H9 (cell line): ENCODE measurements around the gene SERPINE1. TPM values are rescaled to one million over a fixed set of nuclear protein-coding genes. Genes with fewer than 3 reads are reported as not detected.

ENCODE experiments used
- DNase-seq: peaks from one replicate; pipeline ENCODE4 v3.0.0-alpha.2; 2017
- H2AFZ ChIP-seq: one replicate; pipeline ENCODE4 v1.6.1; 2013; ENCODE audit warnings: mild to moderate bottlenecking, low read length, control low read depth, moderate library complexity
- H2AK5ac ChIP-seq: 2 replicates; pipeline ENCODE4 v1.6.1; 2013; ENCODE audit warnings: low read length, control low read depth, mixed read lengths; ENCODE audit not compliant: insufficient read length
- H2BK120ac ChIP-seq: one replicate; pipeline ENCODE4 v1.6.1; 2013; ENCODE audit warnings: low read depth, mild to moderate bottlenecking, low read length, control low read depth, inconsistent platforms; ENCODE audit not compliant: poor library complexity, severe bottlenecking
- H2BK12ac ChIP-seq: 2 replicates; pipeline ENCODE4 v1.6.1; 2013; ENCODE audit warnings: low read length, control low read depth, mixed read lengths, low read depth; ENCODE audit not compliant: insufficient read length
- H2BK15ac ChIP-seq: 2 replicates; pipeline ENCODE4 v1.6.1; 2013; ENCODE audit warnings: low read depth, low read length, control low read depth
- H2BK20ac ChIP-seq: one replicate; pipeline ENCODE4 v1.6.1; 2013; ENCODE audit warnings: low read depth, mild to moderate bottlenecking, low read length, control low read depth, inconsistent platforms; ENCODE audit not compliant: poor library complexity, severe bottlenecking
- H2BK5ac ChIP-seq: 2 replicates; pipeline ENCODE4 v1.6.1; 2013; ENCODE audit warnings: low read length, control low read depth, mixed read lengths; ENCODE audit not compliant: insufficient read length
- H3K14ac ChIP-seq: 2 replicates; pipeline ENCODE4 v1.6.1; 2013; ENCODE audit warnings: low read length, control low read depth; ENCODE audit not compliant: insufficient read depth
- H3K18ac ChIP-seq: 2 replicates; pipeline ENCODE4 v1.6.1; 2013; ENCODE audit warnings: low read depth, mild to moderate bottlenecking, mixed read lengths, low read length, control low read depth; ENCODE audit not compliant: insufficient read length
- H3K23ac ChIP-seq: 2 replicates; pipeline ENCODE4 v1.6.1; 2013; ENCODE audit warnings: low read length, control low read depth, mixed read lengths, low read depth; ENCODE audit not compliant: insufficient read length
- H3K23me2 ChIP-seq: 2 replicates; pipeline ENCODE4 v1.6.1; 2013; ENCODE audit warnings: low read depth, mild to moderate bottlenecking, mixed read lengths, low read length, control low read depth; ENCODE audit not compliant: insufficient read length, poor library complexity, severe bottlenecking
- H3K27ac ChIP-seq: 2 replicates; pipeline ENCODE4 v1.5.1; 2013; ENCODE audit warnings: low read length, control low read depth, mixed read lengths, low read depth; ENCODE audit not compliant: insufficient read length
- H3K27me3 ChIP-seq: 2 replicates; pipeline ENCODE4 v1.6.1; 2013; ENCODE audit warnings: low read length, control low read depth, inconsistent platforms; ENCODE audit not compliant: insufficient read depth
- H3K4ac ChIP-seq: 2 replicates; pipeline ENCODE4 v1.6.1; 2013; ENCODE audit warnings: low read depth, mild to moderate bottlenecking, control low read depth, inconsistent platforms, low read length, moderate library complexity
- H3K4me1 ChIP-seq: 2 replicates; pipeline ENCODE4 v1.6.1; 2013; ENCODE audit warnings: low read length, control low read depth, inconsistent platforms; ENCODE audit not compliant: insufficient read depth
- H3K4me2 ChIP-seq: 2 replicates; pipeline ENCODE4 v1.6.1; 2013; ENCODE audit warnings: low read length, control low read depth, mixed read lengths; ENCODE audit not compliant: insufficient read length, insufficient read depth
- H3K56ac ChIP-seq: 2 replicates; pipeline ENCODE4 v1.6.1; 2013; ENCODE audit warnings: low read depth, mild to moderate bottlenecking, mixed read lengths, low read length, control low read depth; ENCODE audit not compliant: insufficient read length
- H3K79me1 ChIP-seq: 2 replicates; pipeline ENCODE4 v1.6.1; 2013; ENCODE audit warnings: low read depth, mild to moderate bottlenecking, moderate library complexity, low read length, control low read depth, inconsistent platforms; ENCODE audit not compliant: insufficient read depth, poor library complexity, severe bottlenecking
- H3K79me2 ChIP-seq: 2 replicates; pipeline ENCODE4 v1.6.1; 2013; ENCODE audit warnings: low read length, control low read depth, inconsistent platforms; ENCODE audit not compliant: insufficient read depth
- H3K9ac ChIP-seq: 2 replicates; pipeline ENCODE4 v1.6.1; 2013; ENCODE audit warnings: low read length, control low read depth, mixed read lengths; ENCODE audit not compliant: insufficient read length; ENCODE audit errors: extremely low read depth
- H3K9me3 ChIP-seq: one replicate; pipeline ENCODE4 v1.6.1; 2013; ENCODE audit warnings: low read depth, low read length, inconsistent platforms; ENCODE audit not compliant: control insufficient read depth
- H3T11ph ChIP-seq: one replicate; pipeline ENCODE4 v1.6.1; 2013; ENCODE audit warnings: mild to moderate bottlenecking, low read length, control low read depth, inconsistent platforms
- H4K20me1 ChIP-seq: one replicate; pipeline ENCODE4 v1.6.1; 2013; ENCODE audit not compliant: control insufficient read depth, insufficient read length, insufficient read depth
- H4K5ac ChIP-seq: 2 replicates; pipeline ENCODE4 v1.6.1; 2013; ENCODE audit warnings: low read depth, mild to moderate bottlenecking, mixed read lengths, low read length, control low read depth; ENCODE audit not compliant: insufficient read length
- H4K8ac ChIP-seq: replicated peaks from 2 replicates; pipeline ENCODE4 v1.6.1; 2013; ENCODE audit warnings: low read length, control low read depth, mixed read lengths, low read depth; ENCODE audit not compliant: insufficient read length
- H4K91ac ChIP-seq: 2 replicates; pipeline ENCODE4 v1.6.1; 2013; ENCODE audit warnings: low read depth, mild to moderate bottlenecking, moderate library complexity, mixed read lengths, low read length, control low read depth; ENCODE audit not compliant: insufficient read length
- H3K27ac Mint-ChIP-seq, 3 experiments: 2 replicates in 2 of 3; 3 replicates in 1 of 3; pipeline ENCODE4 v1.8.0; 2020 to 2021; ENCODE audit warnings: mixed read lengths in 3 of 3, mild to moderate bottlenecking in 1 of 3, moderate library complexity in 1 of 3
- H3K27me3 Mint-ChIP-seq: 2 replicates; pipeline ENCODE4 v1.8.0; 2021; ENCODE audit warnings: low read depth, mild to moderate bottlenecking, moderate library complexity, mixed read lengths
- H3K36me3 Mint-ChIP-seq, 3 experiments: 2 replicates in 2 of 3; 3 replicates in 1 of 3; pipeline ENCODE4 v1.8.0; 2020 to 2021; ENCODE audit warnings: low read depth in 3 of 3, mixed read lengths in 3 of 3; ENCODE audit not compliant: insufficient read depth in 1 of 3
- H3K4me1 Mint-ChIP-seq, 2 experiments: 2 replicates each; pipeline ENCODE4 v1.8.0; 2020; ENCODE audit warnings: mixed read lengths in 2 of 2
- H3K4me3 Mint-ChIP-seq, 2 experiments: 2 replicates in 1 of 2; 3 replicates in 1 of 2; pipeline ENCODE4 v1.8.0; 2020 to 2021; ENCODE audit warnings: mild to moderate bottlenecking in 2 of 2, mixed read lengths in 2 of 2, moderate library complexity in 1 of 2
- H3K9me3 Mint-ChIP-seq, 2 experiments: 2 replicates in 1 of 2; 3 replicates in 1 of 2; pipeline ENCODE4 v1.8.0; 2020; ENCODE audit warnings: mild to moderate bottlenecking in 2 of 2, mixed read lengths in 2 of 2, moderate library complexity in 1 of 2
- WGBS: extraction: QIAGEN DNeasy Blood & Tissue Kit; methylation state at CpG from one replicate; pipeline ENCODE4 v1.1.7; 2013; ENCODE audit warnings: missing lambda C conversion rate, low lambda C conversion rate, mixed read lengths; ENCODE audit not compliant: insufficient read length; ENCODE audit errors: extremely low coverage; 5-methylcytosine and 5-hydroxymethylcytosine counted together
- total RNA-seq: library from RNA; stranded (reverse); gene quantifications from 2 replicates; pipeline ENCODE4 v1.2.1, GENCODE V29; 2021
- TF ChIP-seq, protein P1 (sequence below): fragments of 200-600 bp; sonication (generic); conservative IDR thresholded peaks from 3 replicates; pipeline ENCODE4 v1.8.0; 2021; ENCODE audit warnings: antibody characterized with exemption, mild to moderate bottlenecking

Gene SERPINE1
- total RNA-seq, 1 experiment from 2014 or later: 11.5 TPM

DNA sequence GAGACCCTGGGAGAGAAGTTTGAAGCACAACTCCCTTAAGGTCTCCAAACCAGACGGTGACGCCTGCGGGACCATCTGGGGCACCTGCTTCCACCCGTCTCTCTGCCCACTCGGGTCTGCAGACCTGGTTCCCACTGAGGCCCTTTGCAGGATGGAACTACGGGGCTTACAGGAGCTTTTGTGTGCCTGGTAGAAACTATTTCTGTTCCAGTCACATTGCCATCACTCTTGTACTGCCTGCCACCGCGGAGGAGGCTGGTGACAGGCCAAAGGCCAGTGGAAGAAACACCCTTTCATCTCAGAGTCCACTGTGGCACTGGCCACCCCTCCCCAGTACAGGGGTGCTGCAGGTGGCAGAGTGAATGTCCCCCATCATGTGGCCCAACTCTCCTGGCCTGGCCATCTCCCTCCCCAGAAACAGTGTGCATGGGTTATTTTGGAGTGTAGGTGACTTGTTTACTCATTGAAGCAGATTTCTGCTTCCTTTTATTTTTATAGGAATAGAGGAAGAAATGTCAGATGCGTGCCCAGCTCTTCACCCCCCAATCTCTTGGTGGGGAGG is 10.8 kb downstream of the SERPINE1 start:
- H2BK12ac ChIP-seq: no peak overlapping the region
- no peaks in the 10 kb centered on the region for H4K20me1 ChIP-seq

More for the DNA sequence above, 10.8 kb downstream of the SERPINE1 start:
- H3K4me3 Mint-ChIP-seq: no peak overlapping the region; a peak in 1 of 5 replicates
- H3K4ac ChIP-seq: no peak overlapping the region
- H3K9ac ChIP-seq: no peak overlapping the region
- H3K18ac ChIP-seq: no peak overlapping the region
- no peak overlapping the region for H3K14ac ChIP-seq
- H2BK120ac ChIP-seq: no peak overlapping the region
- H4K91ac ChIP-seq: no peak overlapping the region
- TF ChIP-seq, protein P1, sequence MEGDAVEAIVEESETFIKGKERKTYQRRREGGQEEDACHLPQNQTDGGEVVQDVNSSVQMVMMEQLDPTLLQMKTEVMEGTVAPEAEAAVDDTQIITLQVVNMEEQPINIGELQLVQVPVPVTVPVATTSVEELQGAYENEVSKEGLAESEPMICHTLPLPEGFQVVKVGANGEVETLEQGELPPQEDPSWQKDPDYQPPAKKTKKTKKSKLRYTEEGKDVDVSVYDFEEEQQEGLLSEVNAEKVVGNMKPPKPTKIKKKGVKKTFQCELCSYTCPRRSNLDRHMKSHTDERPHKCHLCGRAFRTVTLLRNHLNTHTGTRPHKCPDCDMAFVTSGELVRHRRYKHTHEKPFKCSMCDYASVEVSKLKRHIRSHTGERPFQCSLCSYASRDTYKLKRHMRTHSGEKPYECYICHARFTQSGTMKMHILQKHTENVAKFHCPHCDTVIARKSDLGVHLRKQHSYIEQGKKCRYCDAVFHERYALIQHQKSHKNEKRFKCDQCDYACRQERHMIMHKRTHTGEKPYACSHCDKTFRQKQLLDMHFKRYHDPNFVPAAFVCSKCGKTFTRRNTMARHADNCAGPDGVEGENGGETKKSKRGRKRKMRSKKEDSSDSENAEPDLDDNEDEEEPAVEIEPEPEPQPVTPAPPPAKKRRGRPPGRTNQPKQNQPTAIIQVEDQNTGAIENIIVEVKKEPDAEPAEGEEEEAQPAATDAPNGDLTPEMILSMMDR: no peak
- no peaks in the 10 kb centered on the region; the same call in 1 of the 2 replicates for H3K4me1 ChIP-seq
- no peak overlapping the region for H2BK15ac ChIP-seq
- no peaks in the 10 kb centered on the region for H3K9me3 ChIP-seq
- H3K27ac Mint-ChIP-seq: peak overlapping the region in 1 of 3 experiments; percentile 98; a peak in 2 of 7 replicates
- H3T11ph ChIP-seq: no peak overlapping the region
- H3K4me2 ChIP-seq: no peak overlapping the region
- no peak overlapping the region for H4K8ac ChIP-seq
- DNase-seq: no peak
- H3K27ac ChIP-seq: no peak overlapping the region
- no peak overlapping the region for H3K23ac ChIP-seq
- H2BK5ac ChIP-seq: no peak overlapping the region
- peaks cover 0 to 20% (median 0%) of the 10 kb centered on the region in 3 experiments; a peak in 2 of 7 replicates for H3K36me3 Mint-ChIP-seq
- no peak overlapping the region for H3K56ac ChIP-seq
- H3K79me1 ChIP-seq: no peaks in the 10 kb centered on the region
- H2BK20ac ChIP-seq: no peak overlapping the region
- H3K9me3 Mint-ChIP-seq: no peaks in the 10 kb centered on the region
- no CpG with 5 or more reads among the region's 9 CpGs for WGBS
- H3K23me2 ChIP-seq: peaks cover 3% of the 10 kb centered on the region
- no peaks in the 10 kb centered on the region for H3K79me2 ChIP-seq
- no peak overlapping the region for H4K5ac ChIP-seq
- no peak overlapping the region for H2AFZ ChIP-seq
- H3K27me3 ChIP-seq: no peaks in the 10 kb centered on the region
- H2AK5ac ChIP-seq: no peak overlapping the region
- H3K27me3 Mint-ChIP-seq: no peaks in the 10 kb centered on the region; the same call in 1 of the 2 replicates
- H3K4me1 Mint-ChIP-seq: peaks cover 38 to 41% of the 10 kb centered on the region in 2 experiments
